ENCODE measurements around the gene DGCR8.

DGCR8 gene

GRCh38 chr22:20079745-20080444, at the start of gene DGCR8:
Gene DGCR8 (plus strand): TSS chr22:20080241. CDS start chr22:20085964, 5,723 bp downstream.
- peak; percentile 93 to 96 for DNase-seq

- DNase-seq, result no peak
These were observed 48.2 kb upstream of the DGCR8 start for GRCh38 chr22:20031732-20032406.

DNA sequence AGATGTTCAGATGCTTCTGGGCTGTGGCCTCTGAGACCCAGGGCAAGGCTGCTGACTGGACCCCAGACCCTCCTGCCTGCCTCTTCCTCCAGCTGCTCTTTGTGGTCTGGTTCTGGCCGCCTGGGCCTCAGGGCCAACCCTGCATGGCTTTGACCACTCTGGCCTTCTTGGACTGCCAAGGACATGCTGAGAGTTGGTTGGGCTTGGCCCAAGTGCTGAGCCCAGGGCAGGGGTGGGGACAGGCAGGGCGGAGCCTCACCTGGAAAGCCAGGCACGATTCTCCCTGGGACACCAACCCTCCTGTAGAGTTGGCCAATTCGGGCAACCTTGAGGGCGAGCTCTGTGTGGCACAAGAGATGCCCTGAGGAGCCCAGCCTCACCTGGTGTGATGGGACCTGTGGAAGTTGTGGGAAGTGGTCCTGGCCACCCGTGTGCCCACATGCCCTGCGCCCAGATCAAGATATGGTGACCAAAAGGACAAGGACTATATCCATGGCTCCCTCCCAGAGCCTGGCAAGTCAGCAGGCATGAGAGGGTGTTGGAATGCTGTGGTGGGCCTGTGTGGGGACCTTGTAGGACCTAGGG, 47.5 kb upstream of the DGCR8 start:
- DNase-seq, result no peak

DNA sequence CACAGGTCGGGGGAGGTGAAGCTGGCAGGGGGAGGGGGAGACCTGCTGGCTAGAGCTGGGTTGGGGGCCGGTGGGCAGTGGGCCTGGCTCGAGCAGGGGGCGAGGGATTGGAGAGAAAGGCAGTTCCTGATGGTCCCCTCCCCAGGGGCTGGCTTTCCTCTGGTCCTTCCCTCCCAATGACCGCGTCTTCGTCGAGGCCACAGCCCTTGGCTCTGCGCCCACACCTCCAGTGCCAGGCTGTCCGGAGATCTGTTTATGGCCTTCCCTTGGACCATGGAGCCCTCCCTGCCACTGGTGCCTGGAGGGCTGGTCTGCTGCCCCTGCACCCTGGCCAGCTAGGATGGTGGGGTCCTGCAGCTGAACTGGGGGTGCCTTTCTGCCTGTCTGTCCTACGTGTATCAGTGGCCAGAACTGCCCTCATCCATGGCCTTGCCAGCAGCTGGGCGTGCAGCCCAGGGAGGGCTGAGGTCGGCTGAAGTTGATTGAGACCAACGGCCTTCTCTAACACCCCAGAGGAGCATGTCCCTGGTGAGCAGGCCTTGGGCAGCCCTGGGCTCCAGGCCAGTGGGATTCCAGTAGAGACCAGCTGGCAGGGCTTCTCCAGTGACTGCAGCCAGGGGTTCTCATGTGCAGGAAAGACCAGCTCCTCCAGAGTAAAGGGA, 46.9 kb upstream of the DGCR8 start:
- DNase-seq, result no peak

- no peak for DNase-seq
These were observed 45.9 kb upstream of the DGCR8 start for GRCh38 chr22:20034143-20034542.

DNA sequence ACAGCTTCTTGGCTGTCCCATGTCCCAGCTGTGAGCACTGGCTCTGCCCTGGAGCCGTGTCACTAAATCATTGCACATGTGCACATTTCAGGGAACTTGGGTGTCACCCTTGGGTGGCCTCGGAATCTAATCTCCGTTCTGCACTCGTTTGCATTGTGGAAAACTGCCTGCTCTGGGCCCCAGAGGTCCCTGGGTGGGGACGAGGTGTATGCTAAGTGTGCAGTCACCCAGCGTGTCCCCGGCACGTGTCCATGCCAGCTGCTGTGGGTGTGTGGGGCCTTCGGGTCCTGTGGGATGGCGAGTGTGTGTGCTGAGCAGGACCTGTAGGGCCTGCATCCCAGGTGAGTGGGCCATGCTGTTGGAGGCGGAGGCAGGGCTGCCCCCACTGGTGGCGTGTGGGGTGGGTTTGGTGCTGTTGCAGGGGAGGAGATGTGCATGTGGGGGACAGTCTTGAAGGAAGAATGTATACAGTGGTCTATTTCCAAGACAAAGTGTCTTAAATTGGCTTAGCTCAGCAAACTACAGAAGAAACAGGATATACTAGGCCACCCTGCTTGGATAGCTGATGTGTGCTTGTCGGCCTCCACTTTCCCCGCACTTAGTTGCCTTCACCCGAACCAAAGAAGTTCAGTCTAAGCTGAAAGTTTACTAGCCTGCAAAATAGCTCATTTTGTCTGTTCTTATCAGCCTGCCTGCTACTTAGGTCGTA, 44.5 kb upstream of the DGCR8 start:
- no peak for DNase-seq

DNA sequence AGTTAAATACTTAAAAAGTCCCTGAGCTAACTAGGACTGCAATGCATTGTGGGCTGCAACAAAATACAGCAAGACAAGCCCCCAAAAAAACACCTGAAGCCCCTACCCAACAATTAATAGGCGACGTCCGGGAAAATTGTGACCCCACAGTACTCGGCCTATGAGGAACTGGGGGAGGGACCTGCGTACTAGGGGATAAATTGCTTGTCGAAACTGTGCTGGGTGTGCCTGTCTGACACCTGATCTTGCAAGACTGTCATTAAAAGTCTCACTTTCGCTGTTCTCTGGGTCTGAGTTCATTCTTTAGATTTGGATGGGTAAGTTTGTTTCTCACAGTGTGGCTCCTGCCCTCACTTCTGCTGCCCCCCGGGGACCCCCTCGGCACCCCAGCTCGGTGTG, 44.0 kb upstream of the DGCR8 start:
- no peak for DNase-seq

DNA sequence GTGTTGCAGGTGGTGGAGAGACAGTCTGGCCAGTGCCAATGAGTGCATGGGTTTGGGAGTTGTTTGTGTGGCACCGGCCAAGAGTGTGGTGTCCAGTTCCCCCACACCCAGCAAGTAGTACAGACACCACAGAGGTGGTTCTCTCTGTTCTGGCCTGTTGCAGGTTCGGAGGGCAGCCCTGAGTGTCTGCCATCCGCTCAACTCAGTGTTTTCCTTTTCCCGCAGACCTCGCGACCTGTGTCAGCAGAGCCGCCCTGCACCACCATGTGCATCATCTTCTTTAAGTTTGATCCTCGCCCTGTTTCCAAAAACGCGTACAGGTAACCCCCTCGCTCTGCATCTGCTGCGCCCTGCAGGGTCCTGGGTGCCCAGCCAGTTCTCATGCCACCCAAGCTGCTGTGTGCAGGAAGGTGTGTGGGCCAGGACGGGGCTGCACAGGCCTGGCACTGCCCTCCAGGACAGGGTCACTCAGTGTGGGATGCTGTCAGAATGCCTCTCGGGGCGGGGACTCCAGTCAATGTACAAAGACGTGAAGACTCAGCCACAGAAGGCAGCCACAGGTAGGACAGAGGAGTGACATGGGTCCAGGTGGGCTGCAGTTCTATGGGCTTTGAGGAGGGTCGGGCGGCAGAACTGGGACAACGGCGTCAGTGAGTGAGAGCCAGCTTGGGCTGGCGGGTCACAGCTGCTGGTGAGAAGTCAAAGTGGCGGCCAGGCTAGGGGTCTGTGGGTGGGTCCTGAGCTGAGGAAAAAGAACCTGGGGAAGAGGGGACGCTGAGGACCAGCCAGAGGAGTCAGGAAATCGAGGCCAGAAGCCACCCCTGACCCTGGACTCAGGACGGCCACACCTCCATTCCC, 43.3 kb upstream of the DGCR8 start:
- DNase-seq, result no peak

- no peak for DNase-seq
These were observed 42.6 kb upstream of the DGCR8 start for GRCh38 chr22:20037419-20037818.

GRCh38 chr22:20038574-20038973, 41.5 kb upstream of the DGCR8 start:
- DNase-seq, result no peak

- no peak for DNase-seq
These were observed 40.2 kb upstream of the DGCR8 start for GRCh38 chr22:20039683-20040325.

- DNase-seq, result no peak
These were observed 39.5 kb upstream of the DGCR8 start for GRCh38 chr22:20040327-20041200.

- DNase-seq, result no peak
These were observed 36.7 kb upstream of the DGCR8 start for GRCh38 chr22:20043057-20043996.

GRCh38 chr22:20043997-20044342, 36.1 kb upstream of the DGCR8 start:
- DNase-seq, result no peak

GRCh38 chr22:20044495-20045151, 35.4 kb upstream of the DGCR8 start:
- no peak for DNase-seq

DNA sequence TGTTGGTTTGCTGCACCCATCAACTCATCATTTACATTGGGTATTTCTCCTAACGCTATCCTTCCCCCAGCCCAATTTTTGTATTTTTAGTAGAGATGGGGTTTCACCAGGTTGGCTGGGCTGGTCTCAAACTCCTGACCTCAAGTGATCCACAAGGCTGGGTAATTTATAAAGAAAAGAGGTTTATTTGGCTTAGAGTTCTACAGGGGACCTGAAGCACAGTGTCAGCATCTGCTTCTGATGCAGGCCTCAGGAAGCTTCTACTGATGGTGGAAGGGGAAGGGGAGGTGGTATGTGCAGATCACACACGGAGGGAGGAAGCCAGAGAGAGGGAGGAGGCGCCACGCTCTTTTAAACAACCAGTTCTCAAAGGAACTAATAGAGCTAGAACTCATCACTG, 33.3 kb upstream of the DGCR8 start:
- no peak for DNase-seq

GRCh38 chr22:20051927-20052308, 28.1 kb upstream of the DGCR8 start:
- DNase-seq, result no peak

DNA sequence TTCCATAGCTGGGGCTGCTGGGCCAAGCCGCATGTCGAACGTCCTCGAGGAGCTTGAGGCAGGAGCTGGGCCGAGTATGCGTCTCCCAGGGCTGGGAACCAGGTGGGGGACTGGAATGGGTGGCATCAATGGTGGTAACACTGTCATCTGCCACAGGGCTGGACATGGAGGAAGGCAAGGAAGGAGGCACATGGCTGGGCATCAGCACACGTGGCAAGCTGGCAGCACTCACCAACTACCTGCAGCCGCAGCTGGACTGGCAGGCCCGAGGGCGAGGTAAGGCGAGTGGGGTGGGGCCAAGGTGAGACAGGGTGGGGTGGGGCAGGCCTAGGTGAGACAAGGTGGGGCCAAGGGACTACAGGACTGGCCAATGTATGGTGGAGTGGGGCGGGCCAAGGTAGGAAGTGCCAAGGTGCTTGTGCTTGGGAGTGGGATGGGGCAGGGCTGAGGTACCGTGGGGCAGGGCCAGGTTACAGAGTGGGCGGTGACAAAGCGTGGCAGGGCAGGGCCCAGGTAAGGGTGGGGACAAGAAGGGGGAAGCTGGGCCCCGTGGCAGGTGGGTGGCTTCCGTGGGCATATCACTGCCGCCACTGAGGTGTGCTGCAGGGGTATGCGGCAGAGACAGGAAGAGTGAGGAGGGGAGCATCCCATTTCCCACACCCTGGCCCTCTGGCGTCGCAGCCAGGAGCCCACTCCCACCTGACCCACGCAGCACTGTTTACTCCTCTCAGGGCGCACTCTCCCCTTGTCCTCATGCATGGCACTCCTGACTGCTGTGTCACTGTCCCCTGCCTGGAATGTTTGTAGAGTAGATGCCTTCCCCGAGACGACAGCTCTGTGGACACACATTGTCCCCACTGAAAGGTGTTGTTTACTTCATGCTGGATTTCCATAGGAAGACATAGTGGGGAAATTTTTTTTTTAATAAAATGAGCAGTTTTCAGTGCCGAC, 27.5 kb upstream of the DGCR8 start:
- DNase-seq, result no peak

Data from NCI-H1930 (cell line).